ENCODE measurements around the gene SNORC. TPM values are rescaled to one million over a fixed set of nuclear protein-coding genes. Genes with fewer than 3 reads are reported as not detected.

The SNORC gene
- total RNA-seq, 4 donors from 2014 or later = 2.5 to 27.2 (median 14.1) TPM

GRCh38 chr2:232836934-232837333 is 33.1 kb upstream of the SNORC start:
- no peak for TF ChIP-seq POLR2A (IDR thresholded peaks at IDR 0.05)
- TF ChIP-seq CTCF (IDR thresholded peaks at IDR 0.05) = no peak
- 86 to 94% methylated on average over 4 of the region's 4 CpGs for WGBS, 2 donors
- no peak overlapping the region for H3K4me3 ChIP-seq (ENCODE audit: low read depth, poor library complexity, severe bottlenecking)
- DNase-seq (ENCODE audit: low spot score in 2 of 2) = no peak
- intact Hi-C loops (cut with DNase I; ENCODE audit: low total_unique reads) = no loop called here

GRCh38 chr2:232838406-232838874 is 31.6 kb upstream of the SNORC start:
- DNase-seq (ENCODE audit: low spot score in 2 of 2) = no peak
- no peak overlapping the region for H3K4me3 ChIP-seq (ENCODE audit: low read depth, poor library complexity, severe bottlenecking)
- TF ChIP-seq POLR2A (IDR thresholded peaks at IDR 0.05) = no peak
- TF ChIP-seq CTCF (IDR thresholded peaks at IDR 0.05) = no peak
- 45% methylated on average over 2 of the region's 2 CpGs for WGBS, 2 donors
- intact Hi-C loops (cut with DNase I; ENCODE audit: low total_unique reads) = no loop called here

GRCh38 chr2:232839411-232840079 is 30.5 kb upstream of the SNORC start:
- no peak overlapping the region for H3K4me3 ChIP-seq (ENCODE audit: low read depth, poor library complexity, severe bottlenecking)
- TF ChIP-seq POLR2A (IDR thresholded peaks at IDR 0.05) = no peak
- TF ChIP-seq CTCF (IDR thresholded peaks at IDR 0.05) = no peak
- WGBS, 2 donors = 41 to 45% methylated on average over 9 of the region's 9 CpGs
- peak in 1 of 2 donors; percentile 50 for DNase-seq (ENCODE audit: low spot score in 2 of 2)
- intact Hi-C loops (cut with DNase I; ENCODE audit: low total_unique reads) = no loop called here

- no peak overlapping the region for H3K4me3 ChIP-seq (ENCODE audit: low read depth, poor library complexity, severe bottlenecking)
- intact Hi-C loops (cut with DNase I; ENCODE audit: low total_unique reads) = no loop called here
- WGBS, 2 donors = 48 to 59% methylated on average over 2 of the region's 2 CpGs
- TF ChIP-seq CTCF (IDR thresholded peaks at IDR 0.05) (no peak), POLR2A (IDR thresholded peaks at IDR 0.05) (no peak)
- no peak for DNase-seq (ENCODE audit: low spot score in 2 of 2)
Observed at GRCh38 chr2:232842689-232843088, 27.4 kb upstream of the SNORC start.

- H3K4me3 ChIP-seq (ENCODE audit: low read depth, poor library complexity, severe bottlenecking) = no peak overlapping the region
- intact Hi-C loops (cut with DNase I; ENCODE audit: low total_unique reads) = no loop called here
- TF ChIP-seq CTCF (IDR thresholded peaks at IDR 0.05) = no peak
- DNase-seq (ENCODE audit: low spot score in 2 of 2) = no peak
- WGBS, 2 donors = 88 to 90% methylated on average over 3 of the region's 3 CpGs
Observed at GRCh38 chr2:232843834-232844233, 26.2 kb upstream of the SNORC start.

GRCh38 chr2:232846055-232846454 is 24.0 kb upstream of the SNORC start:
- DNase-seq (ENCODE audit: low spot score in 2 of 2) = no peak
- TF ChIP-seq POLR2A (IDR thresholded peaks at IDR 0.05) (no peak), CTCF (IDR thresholded peaks at IDR 0.05) (no peak)
- no peak overlapping the region for H3K4me3 ChIP-seq (ENCODE audit: low read depth, poor library complexity, severe bottlenecking)
- intact Hi-C loops (cut with DNase I; ENCODE audit: low total_unique reads) = no loop called here

Measured in lower leg skin (tissue), 4 donors.